HG03442 (cell line): ENCODE results near the gene FAM169A.
"Not testable (repeated sequence)": the region's sequence is repeated elsewhere in the genome, so short reads cannot be mapped to it uniquely, and the experiment has no call there.

ENCODE experiments used
- ATAC-seq: cut with Tn5 transposase; IDR thresholded peaks from one replicate; pipeline ENCODE4 v1.9.1; 2021; ENCODE audit warnings: mild to moderate bottlenecking, moderate library complexity; ENCODE audit not compliant: unreplicated experiment

The FAM169A gene

GRCh38 chr5:74801941-74802340 is 64.2 kb downstream of the FAM169A start:
- ATAC-seq, result no peak

GRCh38 chr5:74801197-74801596 is 65.0 kb downstream of the FAM169A start:
- no peak for ATAC-seq

DNA sequence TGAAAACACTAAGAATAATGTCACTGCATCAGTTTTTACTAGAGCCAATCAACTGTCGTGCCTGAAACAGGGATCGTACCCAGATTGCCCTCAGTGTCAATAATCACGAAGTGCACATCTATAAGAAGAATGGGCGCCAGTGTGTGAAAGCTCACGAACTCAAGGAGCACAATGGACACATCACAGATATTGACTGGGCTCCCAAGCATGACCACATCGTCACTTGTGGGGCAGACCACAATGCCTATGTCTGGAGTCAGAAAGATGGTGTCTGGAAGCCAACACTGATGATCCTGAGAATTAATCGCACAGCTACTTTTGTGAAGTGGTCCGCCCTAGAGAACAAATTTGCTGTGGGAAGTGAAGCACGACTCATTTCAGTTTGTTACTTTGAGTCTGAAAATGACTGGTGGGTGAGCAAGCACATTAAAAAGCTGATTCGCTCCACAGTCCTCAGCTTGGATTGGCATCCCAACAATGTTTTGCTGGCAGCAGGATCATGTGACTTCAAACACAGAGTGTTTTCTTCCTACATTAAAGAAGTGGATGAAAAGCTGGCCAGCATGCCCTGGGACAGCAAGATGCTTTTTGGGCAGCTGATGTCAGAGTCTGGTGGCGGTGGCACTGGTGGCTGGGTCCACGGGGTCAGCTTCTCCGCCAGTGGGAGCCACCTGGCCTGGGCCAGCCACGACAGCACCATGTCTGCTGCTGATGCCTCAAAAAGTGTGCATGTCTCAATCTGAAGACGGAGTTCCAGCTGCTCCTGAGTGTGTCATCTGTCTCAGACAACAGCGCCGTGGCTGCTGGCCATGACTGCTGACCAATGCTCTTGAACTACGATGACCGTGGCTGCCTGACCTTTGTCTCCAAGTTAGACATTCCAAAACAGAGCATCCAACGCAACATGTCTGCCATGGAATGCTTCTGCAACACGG is 66.9 kb downstream of the FAM169A start:
- ATAC-seq, result no peak

DNA sequence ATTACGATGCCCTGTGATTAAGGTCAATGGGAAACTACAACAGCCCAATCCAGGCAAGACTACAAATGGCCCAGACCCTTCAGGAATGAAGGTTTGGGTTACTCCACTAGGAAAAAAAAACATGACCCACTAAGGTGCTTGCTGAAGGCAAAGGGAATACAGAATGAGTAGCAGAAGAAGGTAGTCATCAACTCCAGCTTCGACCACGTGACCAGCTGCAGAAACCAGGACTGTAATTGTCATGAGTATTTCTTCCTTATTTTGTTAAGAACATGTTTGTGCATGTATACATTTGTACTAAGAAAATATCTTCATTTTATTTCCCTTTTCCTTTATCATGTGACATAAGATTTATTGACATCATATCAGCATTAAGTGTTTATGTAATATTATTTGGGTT is 74.5 kb downstream of the FAM169A start:
- ATAC-seq, result not testable (repeated sequence)

DNA sequence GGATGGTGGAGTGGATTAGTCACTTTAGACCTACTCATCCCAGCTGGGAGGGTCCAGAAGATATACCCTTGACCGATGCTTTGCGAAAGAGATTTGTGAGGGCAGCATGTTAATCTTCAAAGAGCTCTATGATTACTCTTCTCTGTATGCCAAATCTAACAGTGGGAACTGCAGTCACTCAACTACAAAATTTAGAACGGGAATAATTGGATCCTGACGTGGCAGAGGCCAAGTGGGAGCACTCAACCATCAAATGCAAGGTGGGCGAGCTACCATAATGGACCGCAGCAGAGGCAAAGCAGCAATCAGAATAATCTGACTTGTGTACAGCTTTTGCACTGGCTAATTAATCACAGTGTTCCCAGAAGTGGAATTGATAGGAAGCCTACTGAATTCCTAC is 78.8 kb downstream of the FAM169A start:
- ATAC-seq, result no peak

GRCh38 chr5:74786851-74787250 is 79.3 kb downstream of the FAM169A start:
- ATAC-seq, result no peak

DNA sequence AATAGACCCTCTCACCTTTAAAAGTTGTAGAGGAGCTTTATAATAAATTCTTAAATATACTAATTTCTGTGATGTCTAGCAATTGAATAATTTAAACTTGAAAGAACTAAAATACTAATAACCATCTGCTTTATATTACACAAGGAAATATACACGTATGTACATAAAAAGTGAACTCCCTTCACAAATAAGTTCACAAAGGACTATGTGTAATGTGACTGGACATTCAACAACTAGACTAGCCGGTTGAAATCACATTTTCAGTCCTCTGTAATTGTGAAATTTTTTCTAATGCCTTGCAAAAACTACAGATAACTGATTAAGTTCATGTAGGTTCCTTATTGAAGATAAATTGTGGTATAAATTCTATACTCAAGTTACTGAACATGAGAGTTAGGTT is 87.6 kb downstream of the FAM169A start:
- ATAC-seq, result no peak

DNA sequence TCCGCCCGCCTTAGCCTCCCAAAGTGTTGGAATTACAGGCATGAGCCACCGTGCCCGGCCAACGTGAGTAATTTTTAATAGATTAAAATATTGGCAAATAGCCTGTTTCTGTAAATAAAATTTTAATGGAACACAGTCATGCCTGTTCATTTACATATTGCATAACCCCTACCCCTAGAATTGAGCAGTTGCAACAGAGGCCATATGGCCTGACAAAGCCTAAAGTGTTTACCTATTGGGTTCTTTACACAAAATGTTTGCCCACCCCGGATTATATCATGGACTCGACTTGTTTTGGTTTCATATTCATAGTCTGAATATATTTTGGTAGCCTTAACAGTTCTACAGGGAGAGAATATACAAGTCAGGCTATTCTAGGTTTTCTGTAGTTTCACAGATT is 93.8 kb downstream of the FAM169A start:
- ATAC-seq, result no peak

DNA sequence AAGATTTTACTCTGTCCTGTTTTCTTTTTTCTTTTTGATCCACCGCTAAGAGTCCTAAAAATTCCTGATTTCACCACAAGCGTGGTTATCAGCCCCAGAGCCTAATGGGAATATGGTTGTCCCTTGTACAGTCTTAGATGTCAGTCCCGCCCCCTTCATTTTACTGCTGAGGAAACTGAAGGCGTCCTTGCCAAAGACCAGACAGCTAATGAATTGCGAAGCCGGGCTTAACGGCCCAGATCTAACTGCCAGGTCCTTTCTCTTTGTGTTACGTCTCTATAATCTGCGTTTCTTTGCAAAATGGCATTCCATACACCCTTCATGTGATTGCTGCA is 98.6 kb downstream of the FAM169A start:
- peak; percentile 11 for ATAC-seq

DNA sequence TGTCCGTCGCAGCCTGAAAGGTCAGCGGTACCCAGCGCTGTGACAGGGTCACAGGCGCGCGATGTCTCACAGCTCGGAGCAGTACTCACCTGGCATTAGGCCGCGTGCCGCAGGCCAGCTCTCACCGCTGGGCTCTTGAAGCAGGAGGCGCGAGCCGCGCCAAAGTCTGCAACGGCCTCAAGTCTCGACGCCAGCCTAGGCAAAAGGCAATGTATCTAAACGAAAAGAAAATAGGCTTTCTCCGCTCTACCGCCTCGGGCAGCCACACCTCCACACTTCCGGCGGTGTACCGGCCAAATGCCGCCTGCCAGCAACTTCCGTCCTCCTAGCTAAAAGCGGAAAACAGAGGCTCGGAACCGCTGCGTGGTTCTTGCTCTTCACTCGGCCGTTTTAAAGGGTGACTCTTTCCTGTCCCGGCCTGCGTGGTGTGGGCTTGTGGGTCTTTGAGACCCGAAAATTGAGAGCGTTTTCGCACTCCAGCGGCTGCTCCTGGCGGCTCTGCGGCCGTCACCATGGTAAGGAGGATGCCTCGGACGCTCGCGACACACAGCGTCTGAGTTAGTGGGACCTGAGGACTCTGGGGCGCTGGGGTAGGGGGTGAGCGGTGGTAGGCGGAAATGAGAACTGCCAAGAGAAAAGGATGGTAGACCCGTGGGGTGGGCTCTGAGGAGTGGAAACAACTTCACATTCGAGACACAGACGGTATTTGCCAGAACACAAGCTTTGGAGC is 99.2 kb downstream of the FAM169A start, which contains the start of the genes GFM2 and NSA2:
Gene GFM2, minus strand, starts transcription at position 269 of the 730 bp plus-strand sequence. CDS start 3,375 bp downstream, outside the sequence.
Gene NSA2, plus strand, starts transcription at position 401 of the 730 bp plus-strand sequence. Its CDS starts 112 bp downstream, at position 513.
- ATAC-seq, result peak; percentile 84

GRCh38 chr5:74766418-74766848 is 99.8 kb downstream of the FAM169A start:
- peak; percentile 34 for ATAC-seq

DNA sequence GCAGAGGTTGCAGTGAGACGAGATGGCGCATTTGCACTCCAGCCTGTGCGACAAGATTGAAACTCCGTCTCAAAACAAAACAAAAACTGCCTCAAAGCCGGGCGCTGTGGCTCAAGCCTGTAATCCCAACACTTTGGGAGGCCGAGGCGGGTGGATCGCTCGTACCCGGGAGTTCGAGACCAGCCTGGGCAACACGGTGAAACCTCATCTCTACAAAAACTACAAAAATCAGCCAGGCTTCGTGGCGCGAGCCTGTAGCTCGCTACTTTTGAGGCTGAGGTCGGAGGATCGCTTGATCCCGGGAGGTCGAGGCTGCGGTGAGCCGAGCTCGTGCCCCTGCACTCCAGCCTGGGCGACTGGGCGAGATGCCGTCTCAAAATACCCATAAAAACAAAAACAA is 100.3 kb downstream of the FAM169A start:
- ATAC-seq, result no peak

DNA sequence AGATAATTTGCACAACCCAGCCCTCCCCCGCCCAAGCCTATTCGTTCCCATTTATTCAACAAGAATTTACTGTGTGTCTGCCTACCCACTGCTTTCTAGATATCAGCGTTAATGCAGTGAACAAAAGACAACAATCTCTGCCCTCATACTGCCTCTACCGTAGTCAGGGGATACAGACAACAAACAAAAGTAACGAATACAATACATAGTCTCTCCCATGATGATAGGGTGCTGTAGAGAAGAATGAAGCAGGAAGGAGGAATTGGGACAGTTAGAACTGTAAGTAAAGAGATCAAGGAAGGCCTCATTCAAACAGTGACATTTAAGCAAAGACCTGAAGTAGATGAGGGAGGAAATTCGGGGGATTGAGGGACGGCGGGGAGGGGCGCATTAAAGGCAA is 101.0 kb downstream of the FAM169A start:
- no peak for ATAC-seq

- no peak for ATAC-seq
These were observed 102.7 kb downstream of the FAM169A start for GRCh38 chr5:74763504-74763903.

DNA sequence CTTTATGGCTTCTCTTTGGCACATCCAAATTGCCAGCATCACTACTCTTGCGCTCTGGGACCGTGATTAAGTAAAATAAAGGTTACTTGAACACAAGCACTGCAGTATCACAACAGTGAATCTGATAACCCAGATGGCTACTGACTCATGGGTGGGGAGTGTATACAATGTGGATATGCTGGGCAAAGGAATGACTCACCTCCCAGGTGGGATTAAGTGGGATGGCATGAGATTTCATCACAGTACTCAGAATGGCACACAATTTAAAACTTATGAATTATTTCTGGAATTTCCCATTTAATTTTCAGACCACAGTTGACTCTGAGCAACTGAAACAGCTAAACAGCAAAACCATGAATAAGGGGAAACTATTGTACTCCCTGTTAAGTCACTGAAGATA is 103.6 kb downstream of the FAM169A start:
- ATAC-seq, result no peak

- no peak for ATAC-seq
These were observed 104.9 kb downstream of the FAM169A start for GRCh38 chr5:74761241-74761640.

DNA sequence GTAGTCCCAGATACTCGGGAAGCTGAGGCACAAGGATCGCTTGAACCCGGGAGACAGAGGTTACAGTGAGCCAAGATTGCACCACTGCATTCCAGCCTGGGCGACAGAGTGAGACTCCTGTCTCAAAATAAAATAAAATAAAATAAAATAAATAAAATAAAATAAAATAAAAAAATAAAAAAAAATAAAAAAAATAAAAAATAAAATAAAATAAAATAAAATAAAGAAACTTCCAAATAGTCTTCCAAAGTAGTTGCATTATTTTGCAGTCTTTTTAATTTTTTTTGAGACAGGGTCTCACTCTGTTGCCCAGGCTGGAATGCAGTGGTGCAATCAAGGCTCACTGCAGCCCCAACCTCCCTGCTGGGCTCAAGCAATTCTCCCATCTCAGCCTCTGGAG is 117.4 kb downstream of the FAM169A start:
- not testable (repeated sequence) for ATAC-seq

GRCh38 chr5:74738406-74738805 is 127.8 kb downstream of the FAM169A start:
- no peak for ATAC-seq

GRCh38 chr5:74736759-74737158 is 129.4 kb downstream of the FAM169A start:
- no peak for ATAC-seq
